GM21423 (cell line): ENCODE results near the gene ACTMAP.
"Not testable (repeated sequence)": the region's sequence is repeated elsewhere in the genome, so short reads cannot be mapped to it uniquely, and the experiment has no call there.

ENCODE experiments used
- ATAC-seq: cut with Tn5 transposase; IDR thresholded peaks from one replicate; pipeline ENCODE4 v1.9.1; 2021; ENCODE audit warnings: mild to moderate bottlenecking, moderate library complexity; ENCODE audit not compliant: unreplicated experiment

Gene ACTMAP

GRCh38 chr19:40745402-40745780, 4.9 kb downstream of the ACTMAP start:
- no peak for ATAC-seq

GRCh38 chr19:40744554-40745401, 5.5 kb downstream of the ACTMAP start:
- no peak for ATAC-seq

DNA sequence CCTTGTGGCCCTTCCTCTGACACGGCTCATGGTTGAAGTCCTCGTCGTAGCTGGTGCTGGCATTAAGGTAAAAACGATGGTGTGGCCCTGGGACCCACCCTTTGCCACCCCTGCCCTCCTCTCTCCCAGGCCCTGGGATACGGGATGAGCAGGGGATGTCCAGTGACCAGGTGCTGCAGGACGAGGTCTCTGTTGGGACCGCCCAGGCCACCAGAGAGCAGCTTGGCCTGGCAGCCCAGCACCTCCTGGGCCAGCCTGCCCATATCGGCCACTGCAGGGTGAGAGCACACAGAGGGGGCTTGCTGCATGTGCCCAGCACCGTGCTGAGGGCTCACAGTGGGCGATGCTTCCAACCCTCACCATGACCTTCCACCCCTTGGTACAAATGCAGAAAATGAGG, 6.4 kb downstream of the ACTMAP start:
- no peak for ATAC-seq

GRCh38 chr19:40742886-40743285, 7.4 kb downstream of the ACTMAP start:
- no peak for ATAC-seq

- ATAC-seq, result no peak
Measured at GRCh38 chr19:40742477-40742876, 7.8 kb downstream of the ACTMAP start.

DNA sequence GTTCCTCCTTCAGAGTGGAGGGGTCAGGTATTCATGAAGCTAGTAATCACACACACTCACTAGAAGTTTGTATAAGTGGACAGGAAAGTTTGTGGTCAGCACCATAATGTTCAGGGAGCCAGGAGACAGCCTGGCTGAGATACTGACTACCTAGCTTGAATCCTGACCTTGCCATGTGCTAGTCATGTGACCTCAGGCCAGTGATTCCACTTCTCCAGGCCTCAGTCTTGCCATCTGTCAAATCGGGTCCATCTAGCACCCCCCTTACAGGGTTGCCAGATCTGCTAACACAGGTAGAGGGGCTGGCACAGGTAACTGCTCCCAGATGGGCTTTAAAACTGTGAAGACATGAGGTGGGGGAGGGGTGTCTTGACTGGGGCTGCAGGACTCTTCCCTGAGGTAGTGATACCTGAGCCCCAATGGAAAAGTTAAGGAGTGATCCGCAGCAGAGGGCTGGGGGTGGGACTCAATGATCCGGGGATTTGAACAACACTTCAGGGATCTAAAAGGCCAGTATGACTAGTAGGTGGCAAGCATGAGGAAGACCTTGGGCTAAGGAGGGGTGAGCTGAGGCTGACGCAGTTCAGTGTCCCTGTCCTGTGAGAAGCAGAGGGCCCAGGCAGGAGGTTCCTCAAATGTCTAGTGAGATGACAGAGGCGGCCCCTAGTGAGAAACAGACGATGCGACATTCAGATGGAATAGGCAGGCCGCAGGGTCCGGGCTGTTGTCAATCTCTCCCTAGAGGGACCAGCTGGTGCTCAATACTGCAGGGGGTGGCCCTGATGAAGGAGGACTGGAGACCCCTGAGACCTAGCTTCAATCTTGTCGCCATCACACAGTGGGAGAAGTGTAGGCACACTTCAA, 8.5 kb downstream of the ACTMAP start:
- ATAC-seq, result no peak

DNA sequence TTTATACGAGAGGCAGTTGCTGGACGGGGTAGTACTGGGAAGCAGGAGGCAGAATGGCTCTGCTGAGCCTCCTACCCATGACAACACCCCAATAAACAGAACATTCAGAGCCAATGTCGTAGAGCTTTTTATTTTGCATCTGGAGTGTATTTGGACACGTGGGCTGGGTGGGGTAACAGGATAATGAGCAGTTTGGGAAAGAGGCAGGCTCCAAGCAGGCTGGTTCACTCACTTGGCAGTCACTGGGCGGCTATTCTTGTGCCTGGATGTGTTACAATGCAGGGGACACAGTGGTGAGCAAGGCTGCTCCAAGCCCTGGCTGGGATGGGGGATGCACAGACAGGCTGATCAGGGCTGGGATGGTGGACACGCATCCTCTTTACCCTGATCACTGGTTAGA, 9.5 kb downstream of the ACTMAP start:
- ATAC-seq, result no peak

DNA sequence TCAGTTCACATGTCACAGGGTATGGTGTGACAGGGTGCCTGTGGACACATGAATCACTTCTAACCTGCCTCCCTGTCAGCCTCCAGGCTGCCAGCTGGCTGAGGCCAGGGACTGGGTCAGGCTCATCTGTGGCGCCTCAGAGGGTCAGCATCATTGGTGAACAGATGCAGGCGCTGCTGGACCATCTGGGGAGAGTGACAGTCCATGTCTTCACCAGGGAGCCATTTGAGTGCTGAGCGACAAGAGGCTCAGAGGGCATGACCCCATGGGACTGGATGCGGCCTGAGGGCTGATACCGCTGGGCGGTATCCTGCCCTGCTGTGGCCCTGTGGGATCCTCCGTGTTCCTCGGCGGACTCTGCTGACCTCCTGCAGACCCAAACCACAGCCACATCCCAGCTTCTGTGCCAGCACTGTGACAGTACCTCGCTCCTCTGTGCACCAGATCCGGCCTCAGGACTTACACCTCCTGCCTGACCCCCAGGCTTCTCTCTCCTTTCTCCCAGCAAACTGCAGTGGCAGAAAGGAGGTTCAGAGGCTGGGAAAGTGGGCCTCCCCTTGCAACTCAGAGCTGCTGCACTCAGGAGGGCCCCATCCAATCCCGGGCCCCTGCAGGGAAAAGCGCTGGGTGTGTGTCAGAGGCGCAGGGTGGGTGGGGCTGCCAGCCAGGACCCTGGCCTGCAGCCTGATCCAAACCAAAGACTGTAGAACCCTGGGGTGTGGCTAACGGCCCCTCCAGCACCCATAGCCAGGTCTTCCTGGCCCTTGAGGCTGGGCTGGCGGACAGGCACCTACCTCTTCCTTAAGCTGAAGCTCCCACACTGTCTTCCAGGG, 10.2 kb downstream of the ACTMAP start:
- ATAC-seq, result no peak

DNA sequence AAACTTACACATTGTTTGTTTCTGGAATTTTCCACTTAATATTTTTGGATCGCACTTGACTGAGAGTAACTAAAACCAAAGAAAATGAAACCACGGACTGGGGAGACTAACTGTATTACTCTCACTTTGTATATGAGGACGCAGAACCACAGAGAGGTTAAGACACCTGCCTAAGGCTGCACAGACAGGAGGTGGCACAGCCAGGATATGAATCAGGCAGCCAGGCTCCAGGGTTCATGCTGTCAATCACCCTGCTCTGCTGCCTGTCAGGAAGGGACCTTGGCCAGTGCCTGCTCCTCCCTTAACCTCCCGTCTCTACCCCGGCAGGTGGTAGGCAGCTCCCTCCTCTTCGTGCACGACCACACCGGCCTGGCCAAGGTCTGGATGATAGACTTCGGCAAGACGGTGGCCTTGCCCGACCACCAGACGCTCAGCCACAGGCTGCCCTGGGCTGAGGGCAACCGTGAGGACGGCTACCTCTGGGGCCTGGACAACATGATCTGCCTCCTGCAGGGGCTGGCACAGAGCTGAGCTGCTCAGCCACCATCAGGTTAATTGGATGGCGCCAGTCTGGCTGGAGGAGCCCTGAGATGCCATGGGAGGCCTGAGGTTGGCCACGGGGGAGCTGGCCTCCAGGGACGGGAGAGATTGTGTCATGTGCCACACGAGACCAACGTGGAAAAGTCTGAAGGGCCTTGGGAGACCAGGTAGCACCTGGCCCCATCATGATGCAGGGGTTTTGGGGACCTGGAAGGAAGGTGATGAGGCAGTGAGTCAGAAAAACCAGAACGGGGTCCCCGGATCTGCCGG, 11.0 kb downstream of the ACTMAP start:
- ATAC-seq, result no peak

DNA sequence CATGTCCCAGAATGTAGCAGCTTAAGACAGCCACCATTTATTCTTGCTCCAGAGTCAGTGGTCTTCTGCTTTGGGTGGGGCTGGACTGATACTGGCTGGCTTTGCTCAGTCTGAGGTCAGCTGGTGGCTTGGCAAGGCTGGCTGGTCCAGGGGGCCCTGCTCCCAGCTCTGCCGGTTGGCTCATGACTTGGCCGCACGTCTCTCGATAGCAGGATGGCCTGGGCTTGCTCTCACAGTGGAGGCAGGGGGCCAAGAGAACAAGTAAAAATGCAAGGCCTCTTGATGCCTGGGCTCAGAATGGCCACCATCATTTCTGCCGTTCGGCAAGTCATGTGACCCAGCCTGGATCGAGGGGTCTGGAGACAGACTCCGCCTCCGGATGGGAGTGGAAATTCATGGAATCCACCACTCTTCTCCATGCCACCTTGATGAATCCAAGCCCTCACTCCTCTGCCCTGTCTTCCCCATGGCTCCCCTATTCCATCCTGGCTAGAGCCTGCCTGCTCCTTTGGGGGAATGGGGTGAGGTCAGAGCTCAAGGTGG, 13.1 kb downstream of the ACTMAP start:
- no peak for ATAC-seq

DNA sequence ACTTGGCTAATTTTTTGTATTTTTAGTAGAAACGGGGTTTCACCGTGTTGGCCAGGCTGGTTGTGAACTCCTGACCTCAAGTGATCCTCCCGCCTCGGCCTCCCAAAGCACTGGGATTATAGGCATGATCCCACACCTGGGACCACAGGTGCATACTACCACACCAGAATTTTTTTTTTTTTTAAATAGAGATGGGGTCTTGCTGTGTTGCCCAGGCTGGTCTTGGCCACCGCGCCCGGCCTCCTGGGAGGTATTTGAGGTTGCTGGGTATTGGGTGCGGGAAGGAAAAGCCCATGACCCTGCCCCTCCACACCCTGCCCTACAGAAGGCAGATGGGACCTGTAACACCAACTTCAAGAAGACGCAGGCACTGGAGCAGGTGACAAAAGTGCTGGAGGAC, 13.6 kb downstream of the ACTMAP start:
- no peak for ATAC-seq

DNA sequence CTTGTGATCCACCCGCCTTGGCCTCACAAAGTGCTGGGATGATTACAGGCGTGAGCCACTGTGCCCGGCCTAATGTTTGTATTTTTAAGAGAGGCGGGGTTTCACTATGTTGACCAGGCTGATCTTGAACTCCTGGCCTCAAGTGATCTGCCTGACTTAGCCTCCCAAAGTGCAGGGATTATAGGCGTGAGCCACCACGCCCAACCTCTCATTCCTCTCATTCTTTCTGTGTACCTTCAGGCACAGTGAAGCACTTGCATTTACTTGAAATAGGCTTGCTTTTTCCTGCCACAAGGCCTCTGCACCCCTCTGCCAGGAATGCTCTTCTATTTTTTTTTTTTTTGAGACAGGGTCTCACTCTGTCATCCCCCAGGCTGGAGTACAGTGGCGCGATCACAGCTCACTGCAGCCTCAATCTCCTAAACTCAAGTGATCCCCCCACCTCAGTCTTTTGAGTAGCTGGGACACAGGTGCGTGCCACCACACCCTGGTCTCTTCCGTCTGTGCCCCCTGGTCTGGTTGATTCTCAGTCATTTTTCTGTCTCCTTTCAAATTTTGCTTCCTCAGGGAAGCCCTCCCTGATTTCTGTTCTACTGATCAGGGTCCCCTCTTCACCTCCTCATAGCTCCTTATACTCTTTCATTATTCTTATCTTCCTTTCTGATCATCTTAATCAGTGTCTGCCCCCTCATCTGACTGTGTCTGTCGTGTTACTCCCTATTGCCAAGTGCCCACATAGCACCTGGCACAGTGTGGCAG, 15.1 kb downstream of the ACTMAP start:
- no peak for ATAC-seq

- no peak for ATAC-seq
Measured at GRCh38 chr19:40733149-40733548, 17.1 kb downstream of the ACTMAP start.

GRCh38 chr19:40732304-40732703, 18.0 kb downstream of the ACTMAP start:
- not testable (repeated sequence) for ATAC-seq

DNA sequence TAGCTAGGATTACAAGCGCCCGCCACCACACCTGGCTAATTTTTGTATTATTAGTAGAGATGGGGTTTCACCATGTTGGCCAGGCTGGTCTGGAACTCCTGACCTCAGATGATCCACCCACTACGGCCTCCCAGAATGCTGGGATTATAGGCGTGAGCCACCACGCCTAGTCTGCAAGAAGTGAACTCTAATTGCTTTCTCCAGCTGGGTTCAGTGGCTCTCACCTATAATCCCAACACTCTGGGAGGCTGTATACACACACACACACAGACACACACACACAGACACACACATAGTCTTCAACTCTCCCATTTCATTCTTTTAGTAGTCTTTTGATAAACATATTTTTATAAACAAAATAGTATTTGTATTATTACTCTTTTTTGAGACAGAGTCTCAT, 20.2 kb downstream of the ACTMAP start:
- not testable (repeated sequence) for ATAC-seq

DNA sequence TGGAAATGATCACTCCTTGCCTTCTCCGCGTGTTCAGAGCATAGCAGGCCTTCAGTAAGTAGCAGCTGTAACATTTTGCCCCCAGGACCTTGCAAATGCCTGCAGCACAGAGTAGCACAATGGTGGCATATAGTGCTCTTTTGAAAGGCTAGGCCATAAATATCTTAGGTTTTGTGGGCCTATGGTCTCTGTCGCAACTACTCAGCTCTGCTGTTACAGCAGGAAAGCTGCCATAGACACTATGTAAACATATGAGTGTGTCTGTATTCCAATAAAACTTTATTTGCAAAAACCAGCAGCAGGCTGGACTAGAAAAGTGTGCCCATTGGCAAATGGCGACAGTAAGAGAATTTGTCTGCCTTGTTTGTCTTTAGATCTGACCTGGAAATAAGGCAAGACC, 24.0 kb downstream of the ACTMAP start:
- ATAC-seq, result no peak

GRCh38 chr19:40724855-40725254, 25.4 kb downstream of the ACTMAP start:
- ATAC-seq, result no peak

DNA sequence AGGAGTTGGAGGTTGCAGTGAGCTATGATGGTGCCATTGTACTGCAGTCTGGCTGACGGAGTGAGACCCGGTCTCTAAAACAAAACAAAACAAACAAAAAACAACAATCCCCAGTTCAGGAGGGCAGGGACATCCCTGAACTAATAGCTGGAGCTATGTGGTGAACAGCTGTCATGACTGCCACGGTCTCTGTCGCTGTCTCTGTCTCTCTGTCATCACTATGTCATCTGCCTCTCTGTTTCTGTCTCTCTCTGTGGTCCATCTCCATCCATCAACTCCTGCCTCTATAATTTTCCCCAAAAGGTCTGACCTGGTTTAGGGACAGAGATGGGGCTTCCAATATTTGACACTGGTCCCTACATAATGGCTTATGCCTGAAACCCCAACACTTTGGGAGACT, 26.0 kb downstream of the ACTMAP start:
- ATAC-seq, result no peak

DNA sequence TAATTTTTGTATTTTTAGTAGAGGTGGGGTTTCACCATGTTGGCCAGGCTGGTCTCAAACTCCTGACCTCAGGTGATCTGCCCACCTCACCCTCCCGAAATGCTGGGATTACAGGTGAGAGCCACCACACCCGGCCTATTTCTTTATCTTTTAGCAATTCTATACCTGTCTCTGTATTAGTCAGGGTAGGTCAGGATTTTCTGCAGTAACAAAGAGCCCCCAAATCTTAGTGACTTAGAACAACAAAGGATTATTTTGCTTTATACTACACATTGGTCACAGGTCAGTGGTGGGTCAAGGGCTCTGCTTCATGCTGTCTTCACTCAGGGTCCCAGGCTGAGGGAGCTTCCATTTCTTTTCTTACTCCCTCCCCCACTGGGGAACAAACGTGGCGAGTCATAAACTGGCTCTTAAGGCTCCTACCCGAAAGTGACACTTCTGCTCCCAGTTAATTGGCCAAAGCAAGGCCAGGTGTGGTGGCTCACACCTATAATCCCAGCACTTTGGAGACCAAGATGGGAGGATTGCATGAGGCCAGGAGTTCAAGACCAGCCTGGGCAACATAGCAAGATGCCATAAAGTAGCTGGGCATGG, 26.5 kb downstream of the ACTMAP start:
- no peak for ATAC-seq
